Measurements from ENCODE around the gene ABTB2.

The ABTB2 gene

GRCh38 chr11:34270711-34271110, 87.1 kb downstream of the ABTB2 start:
- FAIRE-seq, result no peak
- no peak for DNase-seq (ENCODE audit: extremely low spot score, insufficient read length, low read depth)

GRCh38 chr11:34269694-34270245, 88.0 kb downstream of the ABTB2 start:
- no peak for FAIRE-seq
- no peak for DNase-seq (ENCODE audit: extremely low spot score, insufficient read length, low read depth)

GRCh38 chr11:34268906-34269430, 88.8 kb downstream of the ABTB2 start:
- no peak for DNase-seq (ENCODE audit: extremely low spot score, insufficient read length, low read depth)
- no peak for FAIRE-seq

- DNase-seq (ENCODE audit: extremely low spot score, insufficient read length, low read depth) (no peak), FAIRE-seq (no peak)
Measured at GRCh38 chr11:34267417-34267816, 90.4 kb downstream of the ABTB2 start.

GRCh38 chr11:34267013-34267412, 90.8 kb downstream of the ABTB2 start:
- no peak for DNase-seq (ENCODE audit: extremely low spot score, insufficient read length, low read depth)
- FAIRE-seq, result no peak

GRCh38 chr11:34266090-34266912, 91.5 kb downstream of the ABTB2 start:
- no peak for DNase-seq (ENCODE audit: extremely low spot score, insufficient read length, low read depth)

GRCh38 chr11:34264303-34265110, 93.3 kb downstream of the ABTB2 start:
- FAIRE-seq, result no peak

More at GRCh38 chr11:34266090-34266912, 91.5 kb downstream of the ABTB2 start:
- FAIRE-seq, result no peak

GRCh38 chr11:34263441-34264091, 94.2 kb downstream of the ABTB2 start:
- DNase-seq (ENCODE audit: extremely low spot score, insufficient read length, low read depth) (no peak), FAIRE-seq (no peak)

More at GRCh38 chr11:34264303-34265110, 93.3 kb downstream of the ABTB2 start:
- DNase-seq (ENCODE audit: extremely low spot score, insufficient read length, low read depth), result no peak

- DNase-seq (ENCODE audit: extremely low spot score, insufficient read length, low read depth) (no peak), FAIRE-seq (no peak)
Measured at GRCh38 chr11:34262531-34263081, 95.2 kb downstream of the ABTB2 start.

GRCh38 chr11:34261820-34262219, 96.0 kb downstream of the ABTB2 start:
- DNase-seq (ENCODE audit: extremely low spot score, insufficient read length, low read depth) (no peak), FAIRE-seq (no peak)

GRCh38 chr11:34261095-34261494, 96.7 kb downstream of the ABTB2 start:
- FAIRE-seq, result no peak
- DNase-seq (ENCODE audit: extremely low spot score, insufficient read length, low read depth), result no peak

- no peak for FAIRE-seq
- no peak for DNase-seq (ENCODE audit: extremely low spot score, insufficient read length, low read depth)
Measured at GRCh38 chr11:34260072-34260575, 97.7 kb downstream of the ABTB2 start.

- FAIRE-seq (no peak), DNase-seq (ENCODE audit: extremely low spot score, insufficient read length, low read depth) (no peak)
Measured at GRCh38 chr11:34259087-34259486, 98.7 kb downstream of the ABTB2 start.

GRCh38 chr11:34256626-34257025, 101.2 kb downstream of the ABTB2 start:
- DNase-seq (ENCODE audit: extremely low spot score, insufficient read length, low read depth) (no peak), FAIRE-seq (no peak)

- FAIRE-seq, result no peak
- no peak for DNase-seq (ENCODE audit: extremely low spot score, insufficient read length, low read depth)
Measured at GRCh38 chr11:34256150-34256549, 101.7 kb downstream of the ABTB2 start.

GRCh38 chr11:34255101-34255500, 102.7 kb downstream of the ABTB2 start:
- no peak for DNase-seq (ENCODE audit: extremely low spot score, insufficient read length, low read depth)
- FAIRE-seq, result no peak

- FAIRE-seq, result no peak
- DNase-seq (ENCODE audit: extremely low spot score, insufficient read length, low read depth), result no peak
Measured at GRCh38 chr11:34254011-34254410, 103.8 kb downstream of the ABTB2 start.

- DNase-seq (ENCODE audit: extremely low spot score, insufficient read length, low read depth) (no peak), FAIRE-seq (no peak)
Measured at GRCh38 chr11:34252651-34253050, 105.2 kb downstream of the ABTB2 start.

- FAIRE-seq, result no peak
Measured at GRCh38 chr11:34252015-34252414, 105.8 kb downstream of the ABTB2 start.

GRCh38 chr11:34251589-34251980, 106.2 kb downstream of the ABTB2 start:
- FAIRE-seq, result no peak
- DNase-seq (ENCODE audit: extremely low spot score, insufficient read length, low read depth), result no peak

More at GRCh38 chr11:34252015-34252414, 105.8 kb downstream of the ABTB2 start:
- DNase-seq (ENCODE audit: extremely low spot score, insufficient read length, low read depth), result no peak
